T-helper 1 cell treated with Interleukin-12 subunit alpha and Interleukin-12 subunit beta and Interleukin-4 antibody, amounts not matched to agents 30 μg/mL and 1 μg/mL, for 36 hours (primary cell): Measurements from ENCODE around the gene SPHKAP.
"Not testable (repeated sequence)": the region's sequence is repeated elsewhere in the genome, so short reads cannot be mapped to it uniquely, and the experiment has no call there.

Experiments
- H3K27ac Mint-ChIP-seq: one replicate; pipeline ENCODE4 v1.8.0; 2021; ENCODE audit warnings: mild to moderate bottlenecking, mixed read lengths
- H3K27me3 Mint-ChIP-seq: one replicate; pipeline ENCODE4 v1.8.0; 2021; ENCODE audit warnings: low read depth, mixed read lengths
- H3K36me3 Mint-ChIP-seq: one replicate; pipeline ENCODE4 v1.8.0; 2021; ENCODE audit warnings: low read depth, mixed read lengths
- H3K4me1 Mint-ChIP-seq: one replicate; pipeline ENCODE4 v1.8.0; 2021; ENCODE audit warnings: low read depth, mixed read lengths
- H3K4me3 Mint-ChIP-seq: one replicate; pipeline ENCODE4 v1.8.0; 2021; ENCODE audit warnings: mild to moderate bottlenecking, moderate library complexity, mixed read lengths
- H3K9me3 Mint-ChIP-seq: one replicate; pipeline ENCODE4 v1.8.0; 2021; ENCODE audit warnings: mixed read lengths

SPHKAP gene

DNA sequence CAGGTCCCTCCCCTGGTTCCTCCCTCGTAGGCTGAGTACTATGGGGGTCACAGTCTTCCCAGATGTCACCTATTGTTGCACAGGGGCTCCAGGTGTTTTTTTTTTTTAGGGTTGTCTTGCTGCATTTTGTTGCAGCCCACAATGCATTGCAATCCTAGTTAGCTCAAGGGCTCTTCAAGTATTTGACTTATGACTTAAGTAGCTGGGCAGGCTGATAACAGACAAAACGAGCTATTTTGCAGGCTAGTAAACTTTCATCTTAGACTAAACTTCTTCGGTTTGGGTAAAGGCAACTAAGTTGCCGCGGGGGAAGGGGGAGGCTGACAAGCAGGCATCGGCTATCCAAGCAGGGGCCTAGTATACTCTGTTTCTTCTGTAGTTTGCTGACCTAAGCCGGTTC is 245.2 kb downstream of the SPHKAP start:
- H3K4me1 Mint-ChIP-seq, H3K36me3 Mint-ChIP-seq, H3K9me3 Mint-ChIP-seq, H3K27me3 Mint-ChIP-seq, H3K27ac Mint-ChIP-seq, H3K4me3 Mint-ChIP-seq: not testable (repeated sequence)

DNA sequence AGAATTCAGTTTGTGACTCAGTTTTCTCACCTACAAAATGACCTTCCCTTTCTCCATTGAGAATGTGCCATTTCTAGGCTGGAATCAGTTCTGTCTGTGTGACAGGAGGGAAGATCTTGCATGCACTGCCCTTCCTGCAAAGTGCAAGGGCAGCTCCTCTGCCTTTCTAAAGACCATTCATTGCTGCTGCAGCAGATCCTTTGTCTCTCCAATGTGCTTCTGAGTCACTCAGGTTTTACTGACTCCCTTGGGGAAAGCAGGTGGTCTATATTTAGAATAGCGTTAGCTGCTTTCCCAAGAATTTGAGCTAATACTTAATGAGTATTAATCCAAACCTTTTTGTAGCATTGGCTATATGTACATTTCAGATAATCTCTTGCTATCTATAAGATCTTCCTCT is 247.6 kb downstream of the SPHKAP start:
- no peaks in the 10 kb centered on the region for H3K4me1 Mint-ChIP-seq
- no peaks in the 10 kb centered on the region for H3K36me3 Mint-ChIP-seq
- H3K27me3 Mint-ChIP-seq, result no peaks in the 10 kb centered on the region
- H3K27ac Mint-ChIP-seq, result no peak overlapping the region
- no peaks in the 10 kb centered on the region for H3K9me3 Mint-ChIP-seq
- no peak overlapping the region for H3K4me3 Mint-ChIP-seq

DNA sequence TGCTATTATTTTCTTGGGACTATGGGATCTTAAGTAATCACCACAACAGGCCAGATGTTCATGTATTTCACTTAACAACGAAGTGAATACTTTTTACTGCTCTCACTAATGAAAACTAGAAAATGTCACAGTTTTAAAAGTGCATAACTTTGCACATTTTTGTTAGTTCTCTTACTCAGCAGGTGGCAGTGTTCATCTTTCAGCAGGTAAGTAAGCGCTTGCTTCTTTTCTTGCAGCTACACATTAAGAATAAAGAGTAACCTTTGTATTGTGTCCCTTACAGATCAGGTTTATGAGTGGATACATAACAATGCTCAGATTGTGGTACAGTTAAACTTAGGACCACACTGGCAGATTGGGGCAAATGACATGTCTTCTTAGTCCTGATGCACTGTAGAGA is 249.1 kb downstream of the SPHKAP start:
- Mint-ChIP-seq H3K27me3 (no peaks in the 10 kb centered on the region), H3K4me3 (no peak overlapping the region), H3K4me1 (no peaks in the 10 kb centered on the region), H3K36me3 (no peaks in the 10 kb centered on the region), H3K9me3 (peaks cover under 1% of the 10 kb centered on the region), H3K27ac (no peak overlapping the region)

DNA sequence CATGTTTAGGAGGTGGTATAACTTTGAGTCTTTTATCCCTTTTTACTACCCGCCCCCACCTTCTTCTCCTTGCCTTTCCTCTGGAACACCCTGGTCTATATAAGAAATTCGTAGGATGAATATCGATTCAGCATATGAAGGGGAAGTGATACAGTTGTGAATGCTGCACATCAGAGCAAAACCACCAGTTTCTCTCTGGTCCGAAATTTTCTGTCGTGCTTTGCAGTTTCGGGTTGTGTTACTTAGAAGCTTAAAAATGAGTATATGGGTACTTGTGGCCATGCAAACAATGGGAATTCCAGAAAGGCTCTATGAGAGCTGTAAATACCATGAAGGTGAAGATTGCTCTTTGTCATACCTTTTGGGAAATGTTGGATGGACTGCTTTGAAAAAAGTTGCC is 249.5 kb downstream of the SPHKAP start:
- Mint-ChIP-seq H3K36me3 (no peaks in the 10 kb centered on the region), H3K4me1 (no peaks in the 10 kb centered on the region), H3K4me3 (no peak overlapping the region), H3K27me3 (no peaks in the 10 kb centered on the region), H3K27ac (no peak overlapping the region), H3K9me3 (peaks cover 5% of the 10 kb centered on the region)
